ENCODE measurements around the gene SLC35F3. TPM values are rescaled to one million over a fixed set of nuclear protein-coding genes. Genes with fewer than 3 reads are reported as not detected.

The SLC35F3 gene
- total RNA-seq, 1 experiment from 2014 or later = 0.94 TPM

GRCh38 chr1:234127026-234127671 lies 222.7 kb downstream of the SLC35F3 start:
- Mint-ChIP-seq H3K36me3 (no peaks in the 10 kb centered on the region), H3K4me1 (peaks cover 7% of the 10 kb centered on the region), H3K9me3 (peaks cover 9% of the 10 kb centered on the region), H3K4me3 (no peak overlapping the region), H3K27ac (no peak overlapping the region), H3K27me3 (ENCODE audit: low read depth) (peaks cover 6% of the 10 kb centered on the region)
- ChIA-PET CTCF (interaction anchor here (1.1 to 6.1 kb wide), 4 partner anchors 61 to 196 kb away, joined by 3 to 71 read pairs (median 4); no protein-coding TSS in a partner anchor), POLR2A (interaction anchor here (0.5 kb wide), 1 partner anchor 16 kb away, joined by 3 read pairs; no protein-coding TSS in a partner anchor)
- DNase-seq (ENCODE audit: low spot score) (no peak), ATAC-seq (no peak)
- TF ChIP-seq MYBL2 (CRISPR knock-in tag; IDR thresholded peaks at IDR 0.05) (no peak), FOXK1 (CRISPR knock-in tag; IDR thresholded peaks at IDR 0.05) (no peak), TEAD1 (CRISPR knock-in tag; IDR thresholded peaks at IDR 0.05) (no peak), ZNF532 (CRISPR knock-in tag; IDR thresholded peaks at IDR 0.05; ENCODE audit: borderline replicate concordance) (no peak), ZNF396 (CRISPR knock-in tag; IDR thresholded peaks at IDR 0.05; ENCODE audit: borderline replicate concordance) (no peak), USF1 (CRISPR knock-in tag; IDR thresholded peaks at IDR 0.05) (no peak), ZNF138 (CRISPR knock-in tag; conservative IDR thresholded peaks at IDR 0.05) (no peak), MLX (CRISPR knock-in tag; IDR thresholded peaks at IDR 0.05) (no peak), AFF4 (CRISPR knock-in tag; IDR thresholded peaks at IDR 0.05; ENCODE audit: borderline replicate concordance) (no peak), TP53 (CRISPR knock-in tag; IDR thresholded peaks at IDR 0.05) (no peak), ZMAT4 (CRISPR knock-in tag; IDR thresholded peaks at IDR 0.05) (no peak), IRF2 (CRISPR knock-in tag; IDR thresholded peaks at IDR 0.05; ENCODE audit: borderline replicate concordance, low read depth) (no peak), CTCF (IDR thresholded peaks at IDR 0.05) (no peak), ZNF416 (CRISPR knock-in tag; IDR thresholded peaks at IDR 0.05) (no peak), CBFB (CRISPR knock-in tag; IDR thresholded peaks at IDR 0.05; ENCODE audit: low read depth) (no peak)
- TF ChIP-seq, protein P1, sequence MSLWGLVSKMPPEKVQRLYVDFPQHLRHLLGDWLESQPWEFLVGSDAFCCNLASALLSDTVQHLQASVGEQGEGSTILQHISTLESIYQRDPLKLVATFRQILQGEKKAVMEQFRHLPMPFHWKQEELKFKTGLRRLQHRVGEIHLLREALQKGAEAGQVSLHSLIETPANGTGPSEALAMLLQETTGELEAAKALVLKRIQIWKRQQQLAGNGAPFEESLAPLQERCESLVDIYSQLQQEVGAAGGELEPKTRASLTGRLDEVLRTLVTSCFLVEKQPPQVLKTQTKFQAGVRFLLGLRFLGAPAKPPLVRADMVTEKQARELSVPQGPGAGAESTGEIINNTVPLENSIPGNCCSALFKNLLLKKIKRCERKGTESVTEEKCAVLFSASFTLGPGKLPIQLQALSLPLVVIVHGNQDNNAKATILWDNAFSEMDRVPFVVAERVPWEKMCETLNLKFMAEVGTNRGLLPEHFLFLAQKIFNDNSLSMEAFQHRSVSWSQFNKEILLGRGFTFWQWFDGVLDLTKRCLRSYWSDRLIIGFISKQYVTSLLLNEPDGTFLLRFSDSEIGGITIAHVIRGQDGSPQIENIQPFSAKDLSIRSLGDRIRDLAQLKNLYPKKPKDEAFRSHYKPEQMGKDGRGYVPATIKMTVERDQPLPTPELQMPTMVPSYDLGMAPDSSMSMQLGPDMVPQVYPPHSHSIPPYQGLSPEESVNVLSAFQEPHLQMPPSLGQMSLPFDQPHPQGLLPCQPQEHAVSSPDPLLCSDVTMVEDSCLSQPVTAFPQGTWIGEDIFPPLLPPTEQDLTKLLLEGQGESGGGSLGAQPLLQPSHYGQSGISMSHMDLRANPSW (CRISPR knock-in tag; conservative IDR thresholded peaks at IDR 0.05; ENCODE audit: low read depth) = no peak
- TF ChIP-seq, protein P2, sequence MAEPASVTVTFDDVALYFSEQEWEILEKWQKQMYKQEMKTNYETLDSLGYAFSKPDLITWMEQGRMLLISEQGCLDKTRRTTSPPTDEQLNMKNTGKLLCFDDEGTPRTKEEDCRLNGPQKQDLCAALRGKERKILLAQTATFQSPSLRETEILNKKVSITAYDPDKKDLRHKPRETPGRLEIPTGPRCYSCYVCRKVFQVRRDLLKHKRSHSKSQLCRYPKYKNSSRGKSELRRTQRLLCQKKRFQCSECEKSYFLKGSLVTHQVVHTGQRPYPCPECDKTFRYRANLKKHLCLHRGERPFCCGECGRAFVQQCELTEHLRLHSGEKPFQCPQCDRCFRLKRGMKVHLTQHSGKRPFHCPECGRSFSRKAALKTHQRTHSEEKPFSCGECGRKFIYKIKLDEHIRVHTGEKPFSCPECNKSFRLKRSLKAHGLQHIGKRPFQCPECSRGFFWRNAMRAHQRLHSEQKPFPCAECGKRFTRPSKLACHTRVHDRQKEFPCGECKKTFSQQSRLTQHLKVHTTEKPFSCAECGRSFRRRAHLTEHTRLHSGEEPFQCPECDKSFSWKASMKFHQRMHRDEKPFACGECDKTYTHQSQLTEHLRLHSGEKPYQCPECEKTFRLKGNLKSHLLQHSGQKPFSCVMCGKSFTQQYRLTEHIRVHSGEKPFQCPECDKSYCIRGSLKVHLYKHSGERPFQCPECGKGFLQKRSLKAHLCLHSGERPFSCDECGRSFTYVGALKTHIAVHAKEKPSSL (CRISPR knock-in tag; conservative IDR thresholded peaks at IDR 0.05) = no peak
